HepG2 (cell line): ENCODE results near the gene PSMD12. TPM values are rescaled to one million over a fixed set of nuclear protein-coding genes. Genes with fewer than 3 reads are reported as not detected.

Experiments
- CC2D1A ChIP-seq: sonication (generic); formaldehyde crosslinking; IDR thresholded peaks from 2 replicates; pipeline ENCODE4 v1.8.1; 2023; ENCODE audit warnings: mild to moderate bottlenecking, missing genetic modification reagents
- KLF15 ChIP-seq: sonication (generic); formaldehyde crosslinking; IDR thresholded peaks from 2 replicates; pipeline ENCODE4 v1.8.1; 2023; ENCODE audit warnings: borderline replicate concordance, mild to moderate bottlenecking, inconsistent platforms, missing genetic modification reagents, mixed read lengths
- MEIS1 ChIP-seq: sonication (generic); formaldehyde crosslinking; IDR thresholded peaks from 2 replicates; pipeline ENCODE4 v1.9.0; 2021; ENCODE audit warnings: mild to moderate bottlenecking, missing genetic modification reagents, moderate library complexity, borderline replicate concordance
- MTERF4 ChIP-seq: sonication (generic); formaldehyde crosslinking; IDR thresholded peaks from 2 replicates; pipeline ENCODE4 v1.8.0; 2023; ENCODE audit warnings: mild to moderate bottlenecking, missing genetic modification reagents
- SIX4 ChIP-seq: sonication (generic); formaldehyde crosslinking; IDR thresholded peaks from 2 replicates; pipeline ENCODE4 v1.4.0; 2020; ENCODE audit warnings: missing genetic modification reagents
- SMYD3 ChIP-seq: sonication (generic); formaldehyde crosslinking; IDR thresholded peaks from 2 replicates; pipeline ENCODE4 v1.8.1; 2023; ENCODE audit warnings: mild to moderate bottlenecking, missing genetic modification reagents
- TMF1 ChIP-seq: sonication (generic); formaldehyde crosslinking; IDR thresholded peaks from 2 replicates; pipeline ENCODE4 v1.8.1; 2022; ENCODE audit warnings: low read depth, missing genetic modification reagents
- TRAFD1 ChIP-seq: sonication (generic); formaldehyde crosslinking; IDR thresholded peaks from 2 replicates; pipeline ENCODE4 v1.5.1; 2020; ENCODE audit warnings: missing genetic modification reagents, mild to moderate bottlenecking, borderline replicate concordance
- ZNF180 ChIP-seq: sonication (generic); formaldehyde crosslinking; IDR thresholded peaks from 2 replicates; pipeline ENCODE4 v1.4.0; 2020; ENCODE audit warnings: low read depth, missing genetic modification reagents, borderline replicate concordance
- ZNF609 ChIP-seq: sonication (generic); formaldehyde crosslinking; IDR thresholded peaks from 2 replicates; pipeline ENCODE4 v1.4.0; 2020; ENCODE audit warnings: mild to moderate bottlenecking, missing genetic modification reagents, borderline replicate concordance
- polyA plus RNA-seq, 8 experiments: library from polyadenylated mRNA; depleted of rRNA in 3 of 8; stranded (reverse) in 7 of 8; unstranded in 1 of 8; fragments of >200 nt; fragmentation: Illumina TruSeq in 4 of 8; extraction: Trizol in 4 of 8; gene quantifications; 2 replicates each; pipeline versions ENCODE4 v1.2.1 to v1.2.3, GENCODE V29; 2011 to 2016; ENCODE audit warnings: low read depth in 4 of 8, missing spikeins in 1 of 8, mixed read lengths in 1 of 8; ENCODE audit not compliant: insufficient read depth in 1 of 8
- total RNA-seq, 5 experiments: library from RNA; depleted of rRNA; stranded (reverse); fragments of >200 nt; fragmentation: Illumina TruSeq; extraction: Trizol; gene quantifications; 2 replicates each; pipeline ENCODE4 v1.2.3, GENCODE V29; 2016; ENCODE audit warnings: low read depth in 1 of 5
- TF ChIP-seq, protein P1 (sequence below): sonication (generic); formaldehyde crosslinking; IDR thresholded peaks from 2 replicates; pipeline ENCODE4 v1.8.0; 2022; ENCODE audit warnings: mild to moderate bottlenecking, missing genetic modification reagents; ENCODE audit not compliant: insufficient replicate concordance
- TF ChIP-seq, protein P2 (sequence below): sonication (generic); formaldehyde crosslinking; IDR thresholded peaks from 2 replicates; pipeline ENCODE4 v1.4.0; 2020; ENCODE audit warnings: mild to moderate bottlenecking, missing genetic modification reagents, borderline replicate concordance
- TF ChIP-seq, protein P3 (sequence below): sonication (generic); formaldehyde crosslinking; IDR thresholded peaks from 2 replicates; pipeline ENCODE4 v1.5.1; 2020; ENCODE audit warnings: mild to moderate bottlenecking, missing genetic modification reagents, moderate library complexity

PSMD12 gene
- total and polyA plus RNA-seq, 2 of the 13 experiments (the other 11 are each of a cell fraction or from before 2014, with no cell fraction given): 27.4 to 71.7 TPM

- peak; percentile 64 for TF ChIP-seq ZNF609 (CRISPR knock-in tag)
- TF ChIP-seq TMF1 (CRISPR knock-in tag): peak; percentile 98
- TF ChIP-seq, protein P1, sequence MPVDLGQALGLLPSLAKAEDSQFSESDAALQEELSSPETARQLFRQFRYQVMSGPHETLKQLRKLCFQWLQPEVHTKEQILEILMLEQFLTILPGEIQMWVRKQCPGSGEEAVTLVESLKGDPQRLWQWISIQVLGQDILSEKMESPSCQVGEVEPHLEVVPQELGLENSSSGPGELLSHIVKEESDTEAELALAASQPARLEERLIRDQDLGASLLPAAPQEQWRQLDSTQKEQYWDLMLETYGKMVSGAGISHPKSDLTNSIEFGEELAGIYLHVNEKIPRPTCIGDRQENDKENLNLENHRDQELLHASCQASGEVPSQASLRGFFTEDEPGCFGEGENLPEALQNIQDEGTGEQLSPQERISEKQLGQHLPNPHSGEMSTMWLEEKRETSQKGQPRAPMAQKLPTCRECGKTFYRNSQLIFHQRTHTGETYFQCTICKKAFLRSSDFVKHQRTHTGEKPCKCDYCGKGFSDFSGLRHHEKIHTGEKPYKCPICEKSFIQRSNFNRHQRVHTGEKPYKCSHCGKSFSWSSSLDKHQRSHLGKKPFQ: no peak
- 0 out of 2 replicates have a peak, but pooled peaks have one; percentile 55 for TF ChIP-seq TRAFD1 (CRISPR knock-in tag)
- TF ChIP-seq SIX4 (CRISPR knock-in tag): no peak
- 0 out of 2 replicates have a peak, but pooled peaks have one; percentile 86 for TF ChIP-seq ZNF180 (CRISPR knock-in tag)
- TF ChIP-seq KLF15: peak; percentile 85; the same call in 1 of the 2 replicates
- TF ChIP-seq CC2D1A (CRISPR knock-in tag): 0 out of 2 replicates have a peak, but pooled peaks have one; percentile 65
- TF ChIP-seq, protein P2, sequence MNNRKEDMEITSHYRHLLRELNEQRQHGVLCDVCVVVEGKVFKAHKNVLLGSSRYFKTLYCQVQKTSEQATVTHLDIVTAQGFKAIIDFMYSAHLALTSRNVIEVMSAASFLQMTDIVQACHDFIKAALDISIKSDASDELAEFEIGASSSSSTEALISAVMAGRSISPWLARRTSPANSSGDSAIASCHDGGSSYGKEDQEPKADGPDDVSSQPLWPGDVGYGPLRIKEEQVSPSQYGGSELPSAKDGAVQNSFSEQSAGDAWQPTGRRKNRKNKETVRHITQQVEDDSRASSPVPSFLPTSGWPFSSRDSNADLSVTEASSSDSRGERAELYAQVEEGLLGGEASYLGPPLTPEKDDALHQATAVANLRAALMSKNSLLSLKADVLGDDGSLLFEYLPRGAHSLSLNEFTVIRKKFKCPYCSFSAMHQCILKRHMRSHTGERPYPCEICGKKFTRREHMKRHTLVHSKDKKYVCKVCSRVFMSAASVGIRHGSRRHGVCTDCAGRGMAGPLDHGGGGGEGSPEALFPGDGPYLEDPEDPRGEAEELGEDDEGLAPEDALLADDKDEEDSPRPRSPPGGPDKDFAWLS (CRISPR knock-in tag): no peak; the same call in 1 of the 2 replicates
- TF ChIP-seq SMYD3: peak; percentile 91; the same call in 1 of the 2 replicates
- TF ChIP-seq MTERF4 (CRISPR knock-in tag): peak; percentile 95
- TF ChIP-seq MEIS1 (CRISPR knock-in tag): peak; percentile 64; the same call in 1 of the 2 replicates
- TF ChIP-seq, protein P3, sequence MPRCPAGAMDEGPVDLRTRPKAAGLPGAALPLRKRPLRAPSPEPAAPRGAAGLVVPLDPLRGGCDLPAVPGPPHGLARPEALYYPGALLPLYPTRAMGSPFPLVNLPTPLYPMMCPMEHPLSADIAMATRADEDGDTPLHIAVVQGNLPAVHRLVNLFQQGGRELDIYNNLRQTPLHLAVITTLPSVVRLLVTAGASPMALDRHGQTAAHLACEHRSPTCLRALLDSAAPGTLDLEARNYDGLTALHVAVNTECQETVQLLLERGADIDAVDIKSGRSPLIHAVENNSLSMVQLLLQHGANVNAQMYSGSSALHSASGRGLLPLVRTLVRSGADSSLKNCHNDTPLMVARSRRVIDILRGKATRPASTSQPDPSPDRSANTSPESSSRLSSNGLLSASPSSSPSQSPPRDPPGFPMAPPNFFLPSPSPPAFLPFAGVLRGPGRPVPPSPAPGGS (CRISPR knock-in tag): peak; percentile 99
Measured at GRCh38 chr17:67366193-67367157, at the start of gene PSMD12 (continued).
